Caki2 (cell line): ENCODE data around the gene ODF4. TPM values are rescaled to one million over a fixed set of nuclear protein-coding genes. Genes with fewer than 3 reads are reported as not detected.
A peak's percentile ranks its signal among the peaks of the same experiment; 100 is the strongest.
"Not testable (repeated sequence)": the region's sequence is repeated elsewhere in the genome, so short reads cannot be mapped to it uniquely, and the experiment has no call there.

Experiments used
- DNase-seq: peaks from one replicate; pipeline ENCODE4 v3.0.0-alpha.2; 2015; ENCODE audit warnings: low read depth
- in situ Hi-C: cut with HindIII; loops from 2 replicates; pipeline ENCODE4 v1.10.0; 2016; ENCODE audit warnings: low sequenced_read_pairs, low pct_unique_long_range_greater_than_20kb, mixed read lengths
- total RNA-seq: library from RNA; depleted of rRNA; stranded (reverse); fragments of >200 nt; shearing (Covaris generic); gene quantifications from 2 replicates; pipeline ENCODE4 v1.2.3, GENCODE V29; 2014; ENCODE audit warnings: low replicate concordance

ODF4 gene
- total RNA-seq, 1 experiment from 2014 or later = not detected

GRCh38 chr17:8360260-8360659, 20.6 kb downstream of the ODF4 start:
- in situ Hi-C loops = no loop called here
- no peak for DNase-seq

DNA sequence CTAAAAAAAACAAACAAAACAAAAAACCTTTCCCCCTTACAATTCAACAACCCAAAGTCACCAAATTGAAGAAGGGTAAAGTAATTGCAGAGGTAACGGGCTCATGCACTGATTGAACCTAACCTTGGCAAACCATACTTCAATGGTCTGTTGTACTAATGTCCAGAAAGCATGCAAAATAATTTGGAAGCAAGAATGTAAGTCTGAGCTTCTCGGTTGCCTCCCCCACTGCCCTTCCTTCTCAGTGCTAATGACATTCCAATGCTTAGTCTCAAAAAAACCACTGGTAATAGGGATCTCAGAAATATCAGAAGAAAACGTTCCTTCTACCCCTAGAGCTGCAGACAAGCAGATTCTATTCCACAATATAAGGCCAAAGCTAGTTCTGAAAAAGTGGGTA, 21.1 kb downstream of the ODF4 start:
- in situ Hi-C loops = no loop called here
- no peak for DNase-seq

DNA sequence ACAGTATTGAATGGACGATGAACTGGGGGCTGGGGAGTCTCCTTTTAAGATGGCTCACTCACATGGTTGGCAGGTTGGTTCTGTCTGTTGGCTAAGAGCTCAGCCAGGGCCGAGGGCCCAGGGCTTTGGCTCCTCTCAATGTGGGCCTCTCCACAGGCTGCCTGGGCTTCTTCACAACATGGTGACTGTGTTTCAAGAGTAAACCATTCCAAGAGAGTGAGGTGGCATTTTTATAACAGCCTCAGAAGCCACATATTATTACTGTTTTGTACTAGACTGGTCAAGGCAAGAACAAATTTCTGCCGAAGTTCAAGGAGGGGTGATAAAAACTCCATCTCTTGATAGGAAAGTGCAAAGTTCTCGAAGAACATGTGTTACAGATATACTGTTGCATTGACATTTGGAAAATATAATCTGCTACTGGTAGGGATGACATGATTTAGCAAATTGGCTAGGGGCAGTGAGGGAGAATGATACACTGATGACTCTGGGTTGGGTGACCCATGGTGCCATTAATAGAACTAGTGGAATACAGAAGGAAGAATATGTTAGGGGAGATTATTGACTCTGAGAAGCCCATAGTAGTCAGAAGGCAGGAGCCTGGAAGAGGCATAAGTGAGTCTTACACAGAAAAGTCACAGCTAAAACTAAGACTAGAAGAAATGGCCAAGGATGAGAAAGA, 23.2 kb downstream of the ODF4 start:
- no peak for DNase-seq
- in situ Hi-C loops = no loop called here

- in situ Hi-C loops = no loop called here
- DNase-seq = peak; percentile 31
Observed at GRCh38 chr17:8365143-8365542, 25.5 kb downstream of the ODF4 start.

DNA sequence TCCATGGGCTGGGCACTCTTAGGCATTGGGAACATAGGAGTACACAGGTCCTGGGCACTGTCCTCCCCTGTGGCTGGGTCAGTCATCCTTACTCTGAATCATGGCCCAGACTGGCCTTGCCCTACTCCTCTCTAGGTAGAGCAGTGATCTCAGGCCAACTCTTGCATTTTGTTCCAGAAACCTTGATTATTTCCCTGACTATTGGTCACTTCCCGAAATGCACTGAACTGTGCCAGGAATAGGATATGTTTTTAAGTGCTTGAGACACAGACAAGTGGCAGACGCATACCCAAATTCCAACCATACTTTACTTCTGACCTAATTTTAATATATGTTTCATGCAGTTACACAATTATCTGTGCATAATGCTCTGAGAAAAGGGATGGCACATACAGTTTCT, 26.6 kb downstream of the ODF4 start:
- in situ Hi-C loops = no loop called here
- peak; percentile 26 for DNase-seq

DNA sequence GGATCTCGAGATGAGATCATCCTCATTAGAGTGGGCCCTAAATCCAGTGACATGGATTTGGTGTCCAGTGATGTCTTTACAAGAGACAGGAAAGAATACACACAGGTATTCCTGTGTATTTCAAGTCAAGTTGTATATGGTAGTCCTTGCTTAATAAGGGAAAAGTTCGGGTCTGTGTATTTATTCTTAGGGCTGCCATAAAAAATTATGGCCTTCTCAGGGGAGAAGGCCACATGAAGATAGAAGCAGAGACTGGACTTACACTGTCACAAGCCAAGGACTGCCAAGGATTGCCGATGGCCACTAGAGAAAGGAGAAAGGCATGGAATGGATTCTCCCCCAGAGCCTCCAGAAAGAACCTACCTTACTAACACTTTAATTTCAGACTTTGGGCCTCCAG, 28.6 kb downstream of the ODF4 start:
- in situ Hi-C loops = no loop called here
- no peak for DNase-seq

DNA sequence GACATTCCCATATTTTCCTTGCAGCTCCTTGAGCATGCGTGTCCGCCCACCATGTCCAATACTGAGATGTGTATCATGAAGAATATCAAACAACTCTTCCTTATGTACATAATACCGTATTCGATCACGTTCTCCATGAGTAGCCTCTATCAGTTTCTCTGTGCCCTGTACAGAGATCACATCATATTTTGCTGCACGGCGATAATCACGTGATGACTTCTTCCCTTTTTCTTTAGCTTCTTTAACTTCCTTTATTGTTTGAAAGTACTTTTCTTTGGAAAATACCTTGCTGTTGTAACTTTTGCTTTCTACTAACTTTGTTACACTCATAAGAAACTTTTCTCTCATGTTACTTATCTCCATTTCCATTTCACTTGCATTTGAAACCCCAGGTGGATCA, 30.3 kb downstream of the ODF4 start:
- no peak for DNase-seq
- in situ Hi-C loops = no loop called here

DNA sequence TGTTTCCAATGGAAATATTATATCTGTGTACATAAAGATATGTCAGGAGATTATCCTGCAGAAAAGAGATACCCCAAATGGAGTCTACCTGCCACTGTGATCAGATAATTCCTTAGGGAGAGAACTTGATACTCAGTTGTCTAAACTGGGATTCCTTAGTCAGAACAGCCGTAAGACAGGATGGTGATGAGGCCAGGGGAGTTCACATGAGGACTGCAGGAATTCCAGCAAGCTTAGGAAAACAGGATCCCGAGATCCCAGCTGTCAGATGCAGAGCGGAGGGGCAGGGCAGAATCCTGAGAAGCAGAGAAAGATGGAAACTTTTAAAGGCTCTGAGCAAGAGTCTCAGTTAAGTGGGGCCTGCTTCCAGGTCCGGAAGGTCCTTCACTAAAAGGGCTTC, 32.1 kb downstream of the ODF4 start:
- in situ Hi-C loops = no loop called here
- DNase-seq = no peak

DNA sequence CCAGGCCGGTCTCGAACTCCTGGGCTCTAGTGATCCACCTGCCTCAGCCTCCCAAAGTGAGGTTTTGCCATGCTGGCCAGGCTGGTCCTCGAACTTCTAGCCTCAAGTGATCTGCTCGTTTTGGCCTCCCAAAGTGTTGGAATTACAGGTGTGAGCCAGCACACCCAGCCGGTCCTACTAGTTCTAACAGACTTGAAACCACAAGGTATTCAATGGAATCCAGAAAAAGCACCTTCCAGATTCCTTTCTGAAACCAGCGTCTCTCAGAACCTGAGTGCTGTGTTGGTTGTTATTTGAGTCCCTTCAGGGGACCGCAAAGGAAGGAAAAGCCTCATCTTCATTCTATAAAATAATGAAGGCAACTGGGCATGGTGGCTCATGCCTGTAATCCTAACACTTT, 32.8 kb downstream of the ODF4 start:
- in situ Hi-C loops = no loop called here
- DNase-seq = no peak

DNA sequence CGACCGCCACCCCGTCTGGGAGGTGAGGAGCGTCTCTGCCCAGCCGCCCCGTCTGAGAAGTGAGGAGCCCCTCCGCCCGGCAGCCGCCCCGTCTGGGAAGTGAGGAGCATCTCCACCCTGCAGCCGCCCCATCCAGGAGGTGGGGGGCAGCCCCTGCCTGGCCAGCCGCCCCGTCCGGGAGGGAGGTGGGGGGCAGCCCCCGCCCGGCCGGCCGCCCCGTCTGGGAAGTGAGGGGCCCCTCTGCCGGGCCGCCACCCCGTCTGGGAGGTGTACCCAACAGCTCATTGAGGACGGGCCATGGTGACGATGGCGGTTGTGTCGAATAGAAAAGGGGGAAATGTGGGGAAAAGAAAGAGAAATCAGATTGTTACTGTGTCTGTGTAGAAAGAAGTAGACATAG, 34.2 kb downstream of the ODF4 start:
- in situ Hi-C loops = not testable (repeated sequence)

GRCh38 chr17:8375738-8376259, 36.2 kb downstream of the ODF4 start:
- no peak for DNase-seq
- in situ Hi-C loops = no loop called here

More for the DNA sequence above, 34.2 kb downstream of the ODF4 start:
- not testable (repeated sequence) for DNase-seq

DNA sequence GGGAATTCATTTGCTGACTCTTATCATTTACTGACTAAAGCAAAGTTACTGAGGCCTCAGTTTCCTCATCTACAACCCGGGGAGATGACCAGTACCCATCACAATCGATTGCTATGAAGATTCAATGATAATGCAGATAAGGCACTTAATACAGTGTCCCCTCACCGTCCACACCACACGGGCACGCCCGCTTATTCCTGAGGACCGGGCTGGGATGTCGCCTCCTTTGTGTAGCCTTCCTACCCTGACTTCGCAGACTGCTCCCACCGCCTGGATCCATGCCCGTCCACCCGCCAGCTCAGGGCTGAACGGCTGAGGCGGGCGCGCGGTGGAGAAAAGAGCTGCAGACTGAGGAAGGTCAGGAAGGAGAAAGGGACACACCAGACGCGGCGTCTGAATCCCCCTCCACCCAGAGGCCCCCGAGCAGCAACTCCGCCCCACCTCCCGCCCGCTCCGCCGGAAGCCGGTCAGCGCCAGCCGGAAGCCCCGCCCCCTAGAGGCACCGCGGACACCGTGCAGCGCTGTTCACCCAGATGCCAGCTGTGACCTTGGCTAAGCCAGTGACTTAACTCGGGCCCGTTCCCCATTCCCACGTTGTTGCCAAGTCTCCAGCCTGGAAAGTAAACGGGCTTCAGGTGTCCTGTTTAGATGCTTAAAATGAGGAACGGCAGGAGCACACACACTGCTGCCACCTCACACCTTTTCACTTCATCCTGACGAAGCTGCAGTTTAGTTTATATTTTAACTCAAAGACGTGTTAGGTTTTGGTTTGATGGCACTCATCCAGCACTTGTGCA, 36.8 kb downstream of the ODF4 start, which contains the start of gene KRABD2:
KRABD2 (minus strand) TSS at position 434 of the 797 bp plus-strand sequence.
- in situ Hi-C loops = no loop called here
- DNase-seq = peak; percentile 69

- no peak for DNase-seq
- in situ Hi-C loops = no loop called here
Observed at GRCh38 chr17:8377422-8377821, 37.8 kb downstream of the ODF4 start.

DNA sequence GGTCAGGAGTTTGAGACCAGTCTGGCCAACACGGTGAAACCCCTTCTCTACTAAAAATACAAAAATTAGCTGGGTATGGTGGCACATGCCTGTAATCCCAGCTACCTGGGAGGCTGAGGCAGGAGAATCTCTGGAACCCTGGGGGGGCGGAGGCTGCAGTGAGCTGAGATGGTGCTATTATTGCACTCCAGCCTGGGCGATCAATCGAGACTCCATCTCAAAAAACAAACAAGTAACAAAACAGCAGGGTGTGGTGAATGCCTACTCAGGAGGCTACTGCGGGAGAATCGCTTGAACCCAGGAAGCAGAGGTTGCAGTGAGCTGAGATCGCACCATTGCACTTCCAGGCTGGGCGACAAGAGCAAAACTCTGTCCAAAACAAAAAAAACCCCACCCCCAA, 38.5 kb downstream of the ODF4 start:
- in situ Hi-C loops, DNase-seq: not testable (repeated sequence)

DNA sequence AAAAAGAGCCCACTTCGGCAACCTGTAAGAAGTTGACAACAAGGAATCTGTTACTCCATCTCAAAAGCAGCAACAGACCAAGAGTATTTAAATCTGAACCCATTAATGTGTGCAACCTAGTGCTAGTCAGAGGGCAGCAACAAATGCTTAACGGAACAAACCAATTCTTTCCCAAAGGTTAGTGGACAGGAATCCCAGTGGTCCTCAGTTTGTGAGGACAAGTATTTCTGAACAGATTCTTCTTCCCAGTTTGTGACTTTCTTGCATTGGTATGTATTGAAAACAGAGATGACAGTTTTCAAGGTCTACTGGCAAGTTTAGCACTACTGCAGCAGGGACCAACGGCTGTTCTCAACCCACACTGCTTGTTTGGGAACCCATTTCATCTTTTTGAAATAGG, 40.4 kb downstream of the ODF4 start:
- no peak for DNase-seq
- in situ Hi-C loops = no loop called here

DNA sequence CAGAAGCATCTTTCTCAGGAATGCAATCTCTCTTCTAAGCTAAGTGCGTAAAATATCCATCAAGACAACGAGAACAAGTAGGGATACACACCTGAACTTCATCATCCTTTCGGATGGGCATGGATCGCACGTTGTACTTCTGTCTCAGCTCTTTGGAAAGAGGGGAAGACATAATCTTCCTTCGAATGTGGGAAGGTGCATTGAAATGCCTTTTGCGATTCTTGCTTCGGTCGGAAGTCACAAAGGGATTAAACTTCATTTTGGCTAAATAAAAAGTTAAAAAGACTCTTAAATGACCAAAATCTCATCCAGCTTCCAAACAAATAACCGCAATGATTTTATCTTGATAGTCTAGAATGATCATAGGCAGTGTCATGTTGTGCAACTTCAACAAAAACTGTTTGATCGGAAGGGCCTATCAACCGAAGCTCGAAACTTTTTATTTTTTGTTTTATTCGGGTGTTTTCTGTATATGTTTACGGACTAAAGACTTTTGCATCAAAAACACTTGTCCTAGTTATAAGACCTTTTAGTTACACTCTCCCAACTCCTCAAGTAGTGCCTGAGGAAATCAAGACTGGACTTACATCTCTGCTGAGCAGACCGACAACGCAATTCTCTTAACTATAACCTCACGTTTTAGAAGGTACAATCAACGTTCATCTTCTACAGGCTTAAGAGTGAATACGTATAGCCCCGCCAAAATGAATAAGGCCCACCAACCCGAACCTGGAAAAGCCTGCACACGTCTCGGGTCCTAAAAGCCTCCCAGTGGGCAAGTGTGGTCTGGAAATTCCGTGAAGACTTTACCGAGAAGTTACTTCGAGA, 42.6 kb downstream of the ODF4 start:
- in situ Hi-C loops = no loop called here
- DNase-seq = no peak

GRCh38 chr17:8382880-8383142, 43.2 kb downstream of the ODF4 start:
- in situ Hi-C loops = no loop called here
- no peak for DNase-seq

GRCh38 chr17:8383143-8383822, 43.6 kb downstream of the ODF4 start, which contains the start of gene RPL26:
Gene RPL26 (minus strand): TSS chr17:8383193. CDS start chr17:8382310, 883 bp downstream.
- peak; percentile 95 for DNase-seq
- in situ Hi-C loops = no loop called here
